H9 (cell line): ENCODE measurements around the gene ARHGEF7. TPM values are rescaled to one million over a fixed set of nuclear protein-coding genes. Genes with fewer than 3 reads are reported as not detected.
A peak's percentile ranks its signal among the peaks of the same experiment; 100 is the strongest.
"Not testable (repeated sequence)": the region's sequence is repeated elsewhere in the genome, so short reads cannot be mapped to it uniquely, and the experiment has no call there.

Experiments used
- DNase-seq: peaks from one replicate; pipeline ENCODE4 v3.0.0-alpha.2; 2017
- H2AFZ ChIP-seq: one replicate; pipeline ENCODE4 v1.6.1; 2013; ENCODE audit warnings: mild to moderate bottlenecking, low read length, control low read depth, moderate library complexity
- H2AK5ac ChIP-seq: 2 replicates; pipeline ENCODE4 v1.6.1; 2013; ENCODE audit warnings: low read length, control low read depth, mixed read lengths; ENCODE audit not compliant: insufficient read length
- H2BK120ac ChIP-seq: one replicate; pipeline ENCODE4 v1.6.1; 2013; ENCODE audit warnings: low read depth, mild to moderate bottlenecking, low read length, control low read depth, inconsistent platforms; ENCODE audit not compliant: poor library complexity, severe bottlenecking
- H2BK12ac ChIP-seq: 2 replicates; pipeline ENCODE4 v1.6.1; 2013; ENCODE audit warnings: low read length, control low read depth, mixed read lengths, low read depth; ENCODE audit not compliant: insufficient read length
- H2BK15ac ChIP-seq: 2 replicates; pipeline ENCODE4 v1.6.1; 2013; ENCODE audit warnings: low read depth, low read length, control low read depth
- H2BK20ac ChIP-seq: one replicate; pipeline ENCODE4 v1.6.1; 2013; ENCODE audit warnings: low read depth, mild to moderate bottlenecking, low read length, control low read depth, inconsistent platforms; ENCODE audit not compliant: poor library complexity, severe bottlenecking
- H2BK5ac ChIP-seq: 2 replicates; pipeline ENCODE4 v1.6.1; 2013; ENCODE audit warnings: low read length, control low read depth, mixed read lengths; ENCODE audit not compliant: insufficient read length
- H3K14ac ChIP-seq: 2 replicates; pipeline ENCODE4 v1.6.1; 2013; ENCODE audit warnings: low read length, control low read depth; ENCODE audit not compliant: insufficient read depth
- H3K18ac ChIP-seq: 2 replicates; pipeline ENCODE4 v1.6.1; 2013; ENCODE audit warnings: low read depth, mild to moderate bottlenecking, mixed read lengths, low read length, control low read depth; ENCODE audit not compliant: insufficient read length
- H3K23ac ChIP-seq: 2 replicates; pipeline ENCODE4 v1.6.1; 2013; ENCODE audit warnings: low read length, control low read depth, mixed read lengths, low read depth; ENCODE audit not compliant: insufficient read length
- H3K23me2 ChIP-seq: 2 replicates; pipeline ENCODE4 v1.6.1; 2013; ENCODE audit warnings: low read depth, mild to moderate bottlenecking, mixed read lengths, low read length, control low read depth; ENCODE audit not compliant: insufficient read length, poor library complexity, severe bottlenecking
- H3K27ac ChIP-seq: 2 replicates; pipeline ENCODE4 v1.5.1; 2013; ENCODE audit warnings: low read length, control low read depth, mixed read lengths, low read depth; ENCODE audit not compliant: insufficient read length
- H3K27me3 ChIP-seq: 2 replicates; pipeline ENCODE4 v1.6.1; 2013; ENCODE audit warnings: low read length, control low read depth, inconsistent platforms; ENCODE audit not compliant: insufficient read depth
- H3K4ac ChIP-seq: 2 replicates; pipeline ENCODE4 v1.6.1; 2013; ENCODE audit warnings: low read depth, mild to moderate bottlenecking, control low read depth, inconsistent platforms, low read length, moderate library complexity
- H3K4me1 ChIP-seq: 2 replicates; pipeline ENCODE4 v1.6.1; 2013; ENCODE audit warnings: low read length, control low read depth, inconsistent platforms; ENCODE audit not compliant: insufficient read depth
- H3K4me2 ChIP-seq: 2 replicates; pipeline ENCODE4 v1.6.1; 2013; ENCODE audit warnings: low read length, control low read depth, mixed read lengths; ENCODE audit not compliant: insufficient read length, insufficient read depth
- H3K56ac ChIP-seq: 2 replicates; pipeline ENCODE4 v1.6.1; 2013; ENCODE audit warnings: low read depth, mild to moderate bottlenecking, mixed read lengths, low read length, control low read depth; ENCODE audit not compliant: insufficient read length
- H3K79me1 ChIP-seq: 2 replicates; pipeline ENCODE4 v1.6.1; 2013; ENCODE audit warnings: low read depth, mild to moderate bottlenecking, moderate library complexity, low read length, control low read depth, inconsistent platforms; ENCODE audit not compliant: insufficient read depth, poor library complexity, severe bottlenecking
- H3K79me2 ChIP-seq: 2 replicates; pipeline ENCODE4 v1.6.1; 2013; ENCODE audit warnings: low read length, control low read depth, inconsistent platforms; ENCODE audit not compliant: insufficient read depth
- H3K9ac ChIP-seq: 2 replicates; pipeline ENCODE4 v1.6.1; 2013; ENCODE audit warnings: low read length, control low read depth, mixed read lengths; ENCODE audit not compliant: insufficient read length; ENCODE audit errors: extremely low read depth
- H3K9me3 ChIP-seq: one replicate; pipeline ENCODE4 v1.6.1; 2013; ENCODE audit warnings: low read depth, low read length, inconsistent platforms; ENCODE audit not compliant: control insufficient read depth
- H3T11ph ChIP-seq: one replicate; pipeline ENCODE4 v1.6.1; 2013; ENCODE audit warnings: mild to moderate bottlenecking, low read length, control low read depth, inconsistent platforms
- H4K20me1 ChIP-seq: one replicate; pipeline ENCODE4 v1.6.1; 2013; ENCODE audit not compliant: control insufficient read depth, insufficient read length, insufficient read depth
- H4K5ac ChIP-seq: 2 replicates; pipeline ENCODE4 v1.6.1; 2013; ENCODE audit warnings: low read depth, mild to moderate bottlenecking, mixed read lengths, low read length, control low read depth; ENCODE audit not compliant: insufficient read length
- H4K8ac ChIP-seq: replicated peaks from 2 replicates; pipeline ENCODE4 v1.6.1; 2013; ENCODE audit warnings: low read length, control low read depth, mixed read lengths, low read depth; ENCODE audit not compliant: insufficient read length
- H4K91ac ChIP-seq: 2 replicates; pipeline ENCODE4 v1.6.1; 2013; ENCODE audit warnings: low read depth, mild to moderate bottlenecking, moderate library complexity, mixed read lengths, low read length, control low read depth; ENCODE audit not compliant: insufficient read length
- H3K27ac Mint-ChIP-seq, 3 experiments: 2 replicates in 2 of 3; 3 replicates in 1 of 3; pipeline ENCODE4 v1.8.0; 2020 to 2021; ENCODE audit warnings: mixed read lengths in 3 of 3, mild to moderate bottlenecking in 1 of 3, moderate library complexity in 1 of 3
- H3K27me3 Mint-ChIP-seq: 2 replicates; pipeline ENCODE4 v1.8.0; 2021; ENCODE audit warnings: low read depth, mild to moderate bottlenecking, moderate library complexity, mixed read lengths
- H3K36me3 Mint-ChIP-seq, 3 experiments: 2 replicates in 2 of 3; 3 replicates in 1 of 3; pipeline ENCODE4 v1.8.0; 2020 to 2021; ENCODE audit warnings: low read depth in 3 of 3, mixed read lengths in 3 of 3; ENCODE audit not compliant: insufficient read depth in 1 of 3
- H3K4me1 Mint-ChIP-seq, 2 experiments: 2 replicates each; pipeline ENCODE4 v1.8.0; 2020; ENCODE audit warnings: mixed read lengths in 2 of 2
- H3K4me3 Mint-ChIP-seq, 2 experiments: 2 replicates in 1 of 2; 3 replicates in 1 of 2; pipeline ENCODE4 v1.8.0; 2020 to 2021; ENCODE audit warnings: mild to moderate bottlenecking in 2 of 2, mixed read lengths in 2 of 2, moderate library complexity in 1 of 2
- H3K9me3 Mint-ChIP-seq, 2 experiments: 2 replicates in 1 of 2; 3 replicates in 1 of 2; pipeline ENCODE4 v1.8.0; 2020; ENCODE audit warnings: mild to moderate bottlenecking in 2 of 2, mixed read lengths in 2 of 2, moderate library complexity in 1 of 2
- CTCF ChIP-seq: fragments of 200-600 bp; sonication (generic); conservative IDR thresholded peaks from 3 replicates; pipeline ENCODE4 v1.8.0; 2021; ENCODE audit warnings: antibody characterized with exemption, mild to moderate bottlenecking
- WGBS: extraction: QIAGEN DNeasy Blood & Tissue Kit; methylation state at CpG from one replicate; pipeline ENCODE4 v1.1.7; 2013; ENCODE audit warnings: missing lambda C conversion rate, low lambda C conversion rate, mixed read lengths; ENCODE audit not compliant: insufficient read length; ENCODE audit errors: extremely low coverage; 5-methylcytosine and 5-hydroxymethylcytosine counted together
- total RNA-seq: library from RNA; stranded (reverse); gene quantifications from 2 replicates; pipeline ENCODE4 v1.2.1, GENCODE V29; 2021

Gene ARHGEF7
- total RNA-seq, 1 experiment from 2014 or later = 51.9 TPM

- H4K91ac ChIP-seq, H3K18ac ChIP-seq, H3K4me1 ChIP-seq, H3K4ac ChIP-seq, H2BK5ac ChIP-seq, H3K79me1 ChIP-seq, H3K23ac ChIP-seq, H3K27me3 ChIP-seq, H2BK12ac ChIP-seq, H3K4me1 Mint-ChIP-seq, H2AFZ ChIP-seq, H3K4me2 ChIP-seq, H2BK15ac ChIP-seq, H3K14ac ChIP-seq, H4K20me1 ChIP-seq, H3K27ac Mint-ChIP-seq, H3K9ac ChIP-seq, H2AK5ac ChIP-seq, H2BK120ac ChIP-seq, H4K8ac ChIP-seq, H3T11ph ChIP-seq, DNase-seq, H3K56ac ChIP-seq, H3K27ac ChIP-seq, H3K9me3 ChIP-seq, H3K4me3 Mint-ChIP-seq, H2BK20ac ChIP-seq, H4K5ac ChIP-seq, H3K79me2 ChIP-seq: not testable (repeated sequence)
- peak; percentile 45; the same call in 2 of the 3 replicates for TF ChIP-seq CTCF
- peaks cover 11% of the 10 kb centered on the region for H3K23me2 ChIP-seq
- Mint-ChIP-seq H3K36me3 (peaks cover 9 to 41% (median 12%) of the 10 kb centered on the region in 3 experiments), H3K9me3 (peaks cover 35 to 43% of the 10 kb centered on the region in 2 experiments), H3K27me3 (peaks cover 29% of the 10 kb centered on the region)
- WGBS = no CpG with 5 or more reads among the region's 4 CpGs
Measured at GRCh38 chr13:111071120-111071519, 44.0 kb upstream of the ARHGEF7 start.

GRCh38 chr13:111071526-111071925 is 43.6 kb upstream of the ARHGEF7 start:
- not testable (repeated sequence) for H3K14ac ChIP-seq, H3K9me3 ChIP-seq, H2BK5ac ChIP-seq, H2AFZ ChIP-seq, H3K23me2 ChIP-seq, H3K4me3 Mint-ChIP-seq, H3K23ac ChIP-seq, H3K4ac ChIP-seq, H3K56ac ChIP-seq, H4K5ac ChIP-seq, H2BK12ac ChIP-seq, H3K4me2 ChIP-seq, H3K27ac Mint-ChIP-seq, H4K91ac ChIP-seq, H2BK120ac ChIP-seq, H3K4me1 ChIP-seq, H3K27ac ChIP-seq, H2BK20ac ChIP-seq, H3K18ac ChIP-seq, H3K9ac ChIP-seq, H3T11ph ChIP-seq, DNase-seq, H2AK5ac ChIP-seq, H3K79me1 ChIP-seq, H3K4me1 Mint-ChIP-seq, H3K27me3 ChIP-seq, H3K79me2 ChIP-seq, H2BK15ac ChIP-seq, H4K8ac ChIP-seq, H4K20me1 ChIP-seq
- Mint-ChIP-seq H3K36me3 (peaks cover 9 to 41% (median 12%) of the 10 kb centered on the region in 3 experiments), H3K9me3 (peaks cover 35 to 43% of the 10 kb centered on the region in 2 experiments), H3K27me3 (peaks cover 25% of the 10 kb centered on the region)
- no CpG with 5 or more reads among the region's 7 CpGs for WGBS
